ENCODE results near the gene ITGA11. TPM values are rescaled to one million over a fixed set of nuclear protein-coding genes. Genes with fewer than 3 reads are reported as not detected.

Gene ITGA11
- total and polyA plus RNA-seq, 8 donors, result 0.08 to 12.1 (median 2.0) TPM

GRCh38 chr15:68265674-68266073 lies 166.3 kb downstream of the ITGA11 start:
- Histone ChIP-seq H3K27ac (no peak overlapping the region), H3K4me1 (no peaks in the 10 kb centered on the region), H3K4me3 (no peak overlapping the region), H3K36me3 (no peaks in the 10 kb centered on the region), H3K27me3 (peaks cover 0 to 8% (median 0%) of the 10 kb centered on the region in 3 donors), H3K9me3 (no peaks in the 10 kb centered on the region)
- TF ChIP-seq POLR2AphosphoS5 (IDR thresholded peaks at IDR 0.05) (no peak), EP300 (IDR thresholded peaks at IDR 0.05) (no peak), POLR2A (IDR thresholded peaks at IDR 0.05) (no peak), CTCF (IDR thresholded peaks at IDR 0.05) (no peak)
- intact Hi-C loops (cut with DNase I; ENCODE audit: low total_unique reads), result no loop called here
- DNase-seq, result no peak
- 63 to 74% (median 64%) methylated on average over 3 of the region's 3 CpGs for WGBS, 5 donors

GRCh38 chr15:68265081-68265480 lies 166.9 kb downstream of the ITGA11 start:
- intact Hi-C loops (cut with DNase I; ENCODE audit: low total_unique reads), result no loop called here
- WGBS, 5 donors, result 56 to 66% (median 62%) methylated on average over 4 of the region's 4 CpGs
- no peaks in the 10 kb centered on the region for H3K36me3 ChIP-seq

GRCh38 chr15:68264282-68264681 lies 167.7 kb downstream of the ITGA11 start:
- TF ChIP-seq POLR2AphosphoS5 (IDR thresholded peaks at IDR 0.05), result no peak
- TF ChIP-seq EP300 (IDR thresholded peaks at IDR 0.05), result no peak
- TF ChIP-seq CTCF (IDR thresholded peaks at IDR 0.05), result no peak
- TF ChIP-seq POLR2A (IDR thresholded peaks at IDR 0.05), result no peak
- Histone ChIP-seq H3K4me1 (no peaks in the 10 kb centered on the region), H3K4me3 (no peak overlapping the region)

More at GRCh38 chr15:68265081-68265480, 166.9 kb downstream of the ITGA11 start:
- Histone ChIP-seq H3K9me3 (no peaks in the 10 kb centered on the region), H3K4me3 (no peak overlapping the region), H3K4me1 (no peaks in the 10 kb centered on the region), H3K27ac (no peak overlapping the region), H3K27me3 (peaks cover 0 to 8% (median 0%) of the 10 kb centered on the region in 3 donors)
- no peak for DNase-seq
- TF ChIP-seq POLR2AphosphoS5 (IDR thresholded peaks at IDR 0.05), result no peak
- TF ChIP-seq EP300 (IDR thresholded peaks at IDR 0.05), result no peak

GRCh38 chr15:68262514-68263356 lies 169.2 kb downstream of the ITGA11 start:
- Histone ChIP-seq H3K4me1 (no peaks in the 10 kb centered on the region), H3K9me3 (no peaks in the 10 kb centered on the region), H3K27me3 (peaks cover 0 to 8% (median 0%) of the 10 kb centered on the region in 3 donors), H3K4me3 (no peak overlapping the region), H3K36me3 (no peaks in the 10 kb centered on the region), H3K27ac (no peak overlapping the region)
- TF ChIP-seq CTCF (IDR thresholded peaks at IDR 0.05), result no peak
- TF ChIP-seq EP300 (IDR thresholded peaks at IDR 0.05), result no peak
- TF ChIP-seq POLR2A (IDR thresholded peaks at IDR 0.05), result no peak
- TF ChIP-seq POLR2AphosphoS5 (IDR thresholded peaks at IDR 0.05), result no peak
- WGBS, 5 donors, result 42 to 50% (median 49%) methylated on average over 5 of the region's 5 CpGs
- intact Hi-C loops (cut with DNase I; ENCODE audit: low total_unique reads), result no loop called here
- DNase-seq, result no peak

More at GRCh38 chr15:68264282-68264681, 167.7 kb downstream of the ITGA11 start:
- intact Hi-C loops (cut with DNase I; ENCODE audit: low total_unique reads), result no loop called here
- no peaks in the 10 kb centered on the region for H3K9me3 ChIP-seq
- H3K36me3 ChIP-seq, result no peaks in the 10 kb centered on the region
- peaks cover 0 to 8% (median 0%) of the 10 kb centered on the region in 3 donors for H3K27me3 ChIP-seq
- WGBS, 5 donors, result 35 to 45% (median 40%) methylated on average over 2 of the region's 2 CpGs
- H3K27ac ChIP-seq, result no peak overlapping the region
- no peak for DNase-seq

- Histone ChIP-seq H3K9me3 (no peaks in the 10 kb centered on the region), H3K27me3 (peaks cover 0 to 8% (median 0%) of the 10 kb centered on the region in 3 donors), H3K27ac (no peak overlapping the region), H3K4me1 (peaks cover 5 to 6% (median 5%) of the 10 kb centered on the region in 4 donors), H3K4me3 (no peak overlapping the region), H3K36me3 (no peaks in the 10 kb centered on the region)
- TF ChIP-seq POLR2A (IDR thresholded peaks at IDR 0.05), result no peak
- no peak for TF ChIP-seq CTCF (IDR thresholded peaks at IDR 0.05)
- intact Hi-C loops (cut with DNase I; ENCODE audit: low total_unique reads), result no loop called here
- WGBS, 5 donors, result 92 to 98% (median 93%) methylated on average over 3 of the region's 3 CpGs
- no peak for DNase-seq
Measured at GRCh38 chr15:68261980-68262379, 170.0 kb downstream of the ITGA11 start.

Measured in stomach (tissue), 9 donors.